HL-60 (cell line): ENCODE data around the gene POR.
A peak's percentile ranks its signal among the peaks of the same experiment; 100 is the strongest.
"Not testable (repeated sequence)": the region's sequence is repeated elsewhere in the genome, so short reads cannot be mapped to it uniquely, and the experiment has no call there.

Experiments used
- DNase-seq, 2 experiments: peaks; one replicate each; pipeline ENCODE4 v3.0.0-alpha.2; 2010 to 2020; ENCODE audit warnings: low read depth in 1 of 2, low spot score in 1 of 2
- H3K27ac ChIP-seq: fragments of 250-450 bp; sonication (Bioruptor Pico); replicated peaks from 2 replicates; pipeline ENCODE4 v1.5.1; 2020; ENCODE audit warnings: mild to moderate bottlenecking, moderate library complexity
- H3K27me3 ChIP-seq: fragments of 250-450 bp; sonication (Bioruptor Pico); 2 replicates; pipeline ENCODE4 v1.5.1; 2021; ENCODE audit warnings: mild to moderate bottlenecking, moderate library complexity; ENCODE audit not compliant: insufficient read depth, poor library complexity, severe bottlenecking
- H3K4me3 ChIP-seq: replicated peaks from 2 replicates; pipeline ENCODE4 v1.5.1; 2011; ENCODE audit warnings: mild to moderate bottlenecking, control low read depth, low read length; ENCODE audit not compliant: insufficient read depth
- GABPA ChIP-seq: IDR thresholded peaks from 2 replicates; pipeline ENCODE4 v1.6.1; 2012; ENCODE audit warnings: low read depth
- POLR2AphosphoS5 ChIP-seq: IDR thresholded peaks from 2 replicates; pipeline ENCODE4 v1.6.1; 2012; ENCODE audit warnings: low read depth
- SPI1 ChIP-seq: IDR thresholded peaks from 2 replicates; pipeline ENCODE4 v1.6.1; 2012; ENCODE audit warnings: low read depth, mild to moderate bottlenecking, borderline replicate concordance
- TF ChIP-seq, protein P1 (sequence below): IDR thresholded peaks from 2 replicates; pipeline ENCODE4 v1.6.1; 2012; ENCODE audit warnings: low read depth; ENCODE audit not compliant: insufficient replicate concordance
- TF ChIP-seq, protein P2 (sequence below): IDR thresholded peaks from one replicate; pipeline ENCODE4 v1.5.1; 2011; ENCODE audit warnings: low read length, control low read depth, inconsistent platforms; ENCODE audit not compliant: insufficient read depth

Gene POR

GRCh38 chr7:75909521-75910132, 5.3 kb upstream of the POR start:
- no peak overlapping the region for H3K27ac ChIP-seq
- H3K4me3 ChIP-seq: no peak overlapping the region
- no peak for DNase-seq
- no peaks in the 10 kb centered on the region for H3K27me3 ChIP-seq
- TF ChIP-seq POLR2AphosphoS5: no peak
- TF ChIP-seq, protein P1, sequence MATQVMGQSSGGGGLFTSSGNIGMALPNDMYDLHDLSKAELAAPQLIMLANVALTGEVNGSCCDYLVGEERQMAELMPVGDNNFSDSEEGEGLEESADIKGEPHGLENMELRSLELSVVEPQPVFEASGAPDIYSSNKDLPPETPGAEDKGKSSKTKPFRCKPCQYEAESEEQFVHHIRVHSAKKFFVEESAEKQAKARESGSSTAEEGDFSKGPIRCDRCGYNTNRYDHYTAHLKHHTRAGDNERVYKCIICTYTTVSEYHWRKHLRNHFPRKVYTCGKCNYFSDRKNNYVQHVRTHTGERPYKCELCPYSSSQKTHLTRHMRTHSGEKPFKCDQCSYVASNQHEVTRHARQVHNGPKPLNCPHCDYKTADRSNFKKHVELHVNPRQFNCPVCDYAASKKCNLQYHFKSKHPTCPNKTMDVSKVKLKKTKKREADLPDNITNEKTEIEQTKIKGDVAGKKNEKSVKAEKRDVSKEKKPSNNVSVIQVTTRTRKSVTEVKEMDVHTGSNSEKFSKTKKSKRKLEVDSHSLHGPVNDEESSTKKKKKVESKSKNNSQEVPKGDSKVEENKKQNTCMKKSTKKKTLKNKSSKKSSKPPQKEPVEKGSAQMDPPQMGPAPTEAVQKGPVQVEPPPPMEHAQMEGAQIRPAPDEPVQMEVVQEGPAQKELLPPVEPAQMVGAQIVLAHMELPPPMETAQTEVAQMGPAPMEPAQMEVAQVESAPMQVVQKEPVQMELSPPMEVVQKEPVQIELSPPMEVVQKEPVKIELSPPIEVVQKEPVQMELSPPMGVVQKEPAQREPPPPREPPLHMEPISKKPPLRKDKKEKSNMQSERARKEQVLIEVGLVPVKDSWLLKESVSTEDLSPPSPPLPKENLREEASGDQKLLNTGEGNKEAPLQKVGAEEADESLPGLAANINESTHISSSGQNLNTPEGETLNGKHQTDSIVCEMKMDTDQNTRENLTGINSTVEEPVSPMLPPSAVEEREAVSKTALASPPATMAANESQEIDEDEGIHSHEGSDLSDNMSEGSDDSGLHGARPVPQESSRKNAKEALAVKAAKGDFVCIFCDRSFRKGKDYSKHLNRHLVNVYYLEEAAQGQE: no peak
- TF ChIP-seq SPI1: no peak; the same call in 1 of the 2 replicates
- no peak for TF ChIP-seq GABPA
- TF ChIP-seq, protein P2, sequence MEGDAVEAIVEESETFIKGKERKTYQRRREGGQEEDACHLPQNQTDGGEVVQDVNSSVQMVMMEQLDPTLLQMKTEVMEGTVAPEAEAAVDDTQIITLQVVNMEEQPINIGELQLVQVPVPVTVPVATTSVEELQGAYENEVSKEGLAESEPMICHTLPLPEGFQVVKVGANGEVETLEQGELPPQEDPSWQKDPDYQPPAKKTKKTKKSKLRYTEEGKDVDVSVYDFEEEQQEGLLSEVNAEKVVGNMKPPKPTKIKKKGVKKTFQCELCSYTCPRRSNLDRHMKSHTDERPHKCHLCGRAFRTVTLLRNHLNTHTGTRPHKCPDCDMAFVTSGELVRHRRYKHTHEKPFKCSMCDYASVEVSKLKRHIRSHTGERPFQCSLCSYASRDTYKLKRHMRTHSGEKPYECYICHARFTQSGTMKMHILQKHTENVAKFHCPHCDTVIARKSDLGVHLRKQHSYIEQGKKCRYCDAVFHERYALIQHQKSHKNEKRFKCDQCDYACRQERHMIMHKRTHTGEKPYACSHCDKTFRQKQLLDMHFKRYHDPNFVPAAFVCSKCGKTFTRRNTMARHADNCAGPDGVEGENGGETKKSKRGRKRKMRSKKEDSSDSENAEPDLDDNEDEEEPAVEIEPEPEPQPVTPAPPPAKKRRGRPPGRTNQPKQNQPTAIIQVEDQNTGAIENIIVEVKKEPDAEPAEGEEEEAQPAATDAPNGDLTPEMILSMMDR: no peak

DNA sequence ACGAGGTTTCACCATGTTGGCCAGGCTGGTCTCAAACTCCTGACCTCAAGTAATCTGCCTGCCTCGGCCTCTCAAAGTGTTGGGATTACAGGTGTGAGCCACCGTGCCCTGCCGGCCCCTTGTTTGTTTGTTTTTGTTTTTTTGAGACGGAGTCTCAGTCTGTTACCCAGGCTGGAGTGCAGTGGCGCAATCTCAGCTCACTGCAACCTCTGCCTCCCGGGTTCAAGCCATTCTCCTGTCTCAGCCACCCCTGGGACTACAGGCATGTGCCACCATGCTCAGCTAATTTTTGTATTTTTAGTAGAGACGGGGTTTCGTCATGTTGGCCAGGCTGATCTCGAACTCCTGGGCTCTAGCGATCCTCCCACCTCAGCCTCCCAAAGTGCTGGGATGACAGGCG, 3.8 kb upstream of the POR start:
- H3K27ac ChIP-seq, DNase-seq, H3K4me3 ChIP-seq, H3K27me3 ChIP-seq: not testable (repeated sequence)

- no peaks in the 10 kb centered on the region for H3K27me3 ChIP-seq
- DNase-seq: no peak
- no peak overlapping the region for H3K4me3 ChIP-seq
- TF ChIP-seq SPI1 (no peak), POLR2AphosphoS5 (no peak), GABPA (no peak)
- TF ChIP-seq, protein P2: no peak
- TF ChIP-seq, protein P1: no peak
- no peak overlapping the region for H3K27ac ChIP-seq
Observed at GRCh38 chr7:75913437-75913836, 1.5 kb upstream of the POR start.

DNA sequence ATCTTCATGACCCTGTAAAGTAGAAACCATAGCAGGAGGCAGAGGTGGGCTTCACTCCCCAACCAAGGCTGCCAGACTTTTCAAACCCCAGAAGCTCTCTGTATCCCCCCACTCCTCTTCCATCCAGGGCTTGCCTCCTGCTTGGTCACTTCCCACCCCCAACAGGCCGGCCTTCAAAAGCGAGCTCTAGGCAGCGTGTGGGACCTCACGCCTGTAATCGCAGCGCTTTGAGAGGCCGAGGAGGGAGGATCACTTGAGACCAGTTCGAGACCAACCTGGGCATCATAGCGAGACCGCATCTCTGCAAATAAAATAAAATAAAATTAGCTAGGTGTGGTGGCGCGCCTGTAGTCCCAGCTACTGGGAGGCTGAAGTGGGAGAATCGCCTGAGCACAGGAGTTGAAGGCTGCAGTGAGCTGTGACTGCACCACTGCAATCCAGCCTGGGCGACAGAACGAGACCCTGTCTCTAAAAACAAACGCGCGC, 743 bp upstream of the POR start:
- H3K27me3 ChIP-seq: no peaks in the 10 kb centered on the region
- peak overlapping the region; percentile 81 for H3K27ac ChIP-seq
- TF ChIP-seq GABPA (no peak), POLR2AphosphoS5 (no peak), SPI1 (no peak)
- TF ChIP-seq, protein P1: no peak
- TF ChIP-seq, protein P2: no peak
- no peak for DNase-seq
- peak overlapping the region; percentile 63 for H3K4me3 ChIP-seq
